Fibroblast of the aortic adventitia (primary cell): ENCODE data around the gene DCLK2. TPM values are rescaled to one million over a fixed set of nuclear protein-coding genes. Genes with fewer than 3 reads are reported as not detected.

ENCODE experiments used
- DNase-seq: peaks from one replicate; pipeline ENCODE4 v3.0.0-alpha.2; 2010; ENCODE audit warnings: low read depth
- H3K4me3 ChIP-seq: 2 replicates; pipeline ENCODE4 v1.5.1; 2011; ENCODE audit warnings: low read depth, mild to moderate bottlenecking, control low read depth, low read length, moderate library complexity
- CTCF ChIP-seq: IDR thresholded peaks from 2 replicates; pipeline ENCODE4 v1.5.1; 2011; ENCODE audit warnings: mild to moderate bottlenecking, low read length, control low read depth, inconsistent platforms; ENCODE audit not compliant: insufficient read depth
- total RNA-seq: library from RNA; depleted of rRNA; stranded (reverse); fragments of >200 nt; gene quantifications from 2 replicates; pipeline ENCODE4 v1.2.3, GENCODE V29; 2012; ENCODE audit warnings: low replicate concordance

The DCLK2 gene
- total RNA-seq, 1 donor = 4.5 TPM

DNA sequence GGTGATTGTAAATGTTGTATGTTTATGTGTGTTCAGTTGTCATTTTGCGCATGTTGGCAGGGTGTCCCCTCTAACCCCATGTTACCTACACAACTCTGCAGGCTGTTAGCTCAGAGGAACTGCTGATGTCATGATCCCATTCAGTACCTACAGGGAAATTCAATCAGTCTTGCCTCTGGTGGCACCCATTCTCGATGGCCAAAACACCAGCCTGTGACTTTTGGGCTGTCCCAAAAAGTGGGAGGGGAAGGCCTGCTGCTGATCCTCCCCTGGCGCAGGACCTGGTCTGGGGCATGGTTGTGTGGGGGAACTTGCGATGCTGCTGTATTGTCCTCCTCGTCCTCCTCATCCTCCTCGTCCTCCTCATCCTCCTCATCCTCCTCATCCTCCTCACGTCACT is 174.5 kb downstream of the DCLK2 start:
- no peak for TF ChIP-seq CTCF
- DNase-seq = no peak
- H3K4me3 ChIP-seq = no peak overlapping the region

DNA sequence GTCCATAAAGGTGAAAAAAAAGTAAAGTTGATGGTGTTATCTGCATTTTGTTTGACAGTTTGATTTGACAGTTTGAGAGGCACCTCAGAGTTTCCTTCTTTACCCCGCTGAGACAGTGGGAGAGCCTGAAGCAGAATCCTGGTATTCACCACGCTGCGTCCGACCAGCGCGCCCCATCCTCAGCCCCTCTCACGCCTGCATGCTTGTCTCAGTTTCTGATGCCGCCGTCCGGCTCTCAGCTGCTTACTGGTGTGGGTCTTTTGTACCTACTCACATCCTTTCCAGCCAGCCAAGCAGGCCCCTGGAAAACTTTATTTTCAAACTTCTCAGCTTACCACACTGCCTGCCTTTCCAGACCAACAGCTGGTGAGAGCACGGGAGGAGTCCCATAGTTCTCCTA is 175.2 kb downstream of the DCLK2 start:
- TF ChIP-seq CTCF = no peak
- no peak for DNase-seq
- no peak overlapping the region for H3K4me3 ChIP-seq

GRCh38 chr4:150253965-150254630 is 175.9 kb downstream of the DCLK2 start:
- H3K4me3 ChIP-seq = no peak overlapping the region
- no peak for DNase-seq
- TF ChIP-seq CTCF = no peak

DNA sequence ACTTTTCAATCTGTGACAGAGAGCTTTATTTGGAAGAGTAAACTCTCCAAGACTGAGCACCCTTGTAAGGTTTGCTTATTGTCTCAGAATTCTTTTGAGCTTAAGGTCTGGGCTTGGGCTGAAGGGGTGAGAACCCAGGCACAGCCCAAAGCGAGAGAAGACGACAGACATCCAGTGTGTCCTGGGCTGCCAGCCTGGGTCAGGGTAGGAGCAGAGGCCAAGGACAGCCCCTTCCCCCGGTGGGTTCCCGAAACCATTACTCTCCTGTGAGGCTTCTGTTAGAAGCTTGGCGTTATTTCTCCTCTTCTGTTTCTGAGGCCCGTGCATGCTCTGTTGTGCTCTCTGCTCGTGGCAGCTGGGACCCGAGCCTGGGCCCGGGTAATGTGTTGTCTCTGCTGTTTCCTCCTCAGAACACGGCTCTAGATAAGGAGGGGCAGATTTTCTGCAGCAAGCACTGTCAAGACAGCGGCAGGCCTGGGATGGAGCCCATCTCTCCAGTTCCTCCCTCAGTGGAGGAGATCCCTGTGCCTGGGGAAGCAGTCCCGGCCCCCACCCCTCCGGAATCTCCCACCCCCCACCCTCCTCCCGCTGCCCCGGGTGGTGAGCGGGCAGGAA is 177.5 kb downstream of the DCLK2 start:
- H3K4me3 ChIP-seq = no peak overlapping the region
- TF ChIP-seq CTCF = no peak
- no peak for DNase-seq

- peak; percentile 26 for DNase-seq
- no peak overlapping the region for H3K4me3 ChIP-seq
- TF ChIP-seq CTCF = no peak
These were observed 178.0 kb downstream of the DCLK2 start for GRCh38 chr4:150256225-150256620.

- TF ChIP-seq CTCF = no peak
- DNase-seq = no peak
- H3K4me3 ChIP-seq = no peak overlapping the region
These were observed 178.8 kb downstream of the DCLK2 start for GRCh38 chr4:150256841-150257730.
